Kidney epithelial cell (primary cell): ENCODE measurements around the gene ZNF575. TPM values are rescaled to one million over a fixed set of nuclear protein-coding genes. Genes with fewer than 3 reads are reported as not detected.

Experiments
- DNase-seq: peaks from one replicate; pipeline ENCODE4 v3.0.0-alpha.2; 2010; ENCODE audit warnings: low read depth
- H3K27me3 ChIP-seq: 2 replicates; pipeline ENCODE4 v1.6.0; 2011; ENCODE audit warnings: low read length; ENCODE audit not compliant: control insufficient read depth, insufficient read depth
- H3K36me3 ChIP-seq: 2 replicates; pipeline ENCODE4 v1.5.1; 2011; ENCODE audit warnings: low read length; ENCODE audit not compliant: control insufficient read depth, insufficient read depth
- H3K4me3 ChIP-seq: 2 replicates; pipeline ENCODE4 v1.5.1; 2011; ENCODE audit warnings: low read depth, mild to moderate bottlenecking, control low read depth, low read length
- total RNA-seq: library from RNA; depleted of rRNA; stranded (reverse); fragments of >200 nt; gene quantifications from 2 replicates; pipeline ENCODE4 v1.2.3, GENCODE V29; 2015
- TF ChIP-seq, protein P1 (sequence below): IDR thresholded peaks from 2 replicates; pipeline ENCODE4 v1.5.1; 2011; ENCODE audit warnings: mild to moderate bottlenecking, moderate library complexity, low read length, control low read depth, inconsistent platforms; ENCODE audit not compliant: insufficient read depth, poor library complexity, severe bottlenecking

ZNF575 gene
- total RNA-seq, 1 donor from 2014 or later, result not detected

- no peaks in the 10 kb centered on the region for H3K27me3 ChIP-seq
- DNase-seq, result no peak
- TF ChIP-seq, protein P1, sequence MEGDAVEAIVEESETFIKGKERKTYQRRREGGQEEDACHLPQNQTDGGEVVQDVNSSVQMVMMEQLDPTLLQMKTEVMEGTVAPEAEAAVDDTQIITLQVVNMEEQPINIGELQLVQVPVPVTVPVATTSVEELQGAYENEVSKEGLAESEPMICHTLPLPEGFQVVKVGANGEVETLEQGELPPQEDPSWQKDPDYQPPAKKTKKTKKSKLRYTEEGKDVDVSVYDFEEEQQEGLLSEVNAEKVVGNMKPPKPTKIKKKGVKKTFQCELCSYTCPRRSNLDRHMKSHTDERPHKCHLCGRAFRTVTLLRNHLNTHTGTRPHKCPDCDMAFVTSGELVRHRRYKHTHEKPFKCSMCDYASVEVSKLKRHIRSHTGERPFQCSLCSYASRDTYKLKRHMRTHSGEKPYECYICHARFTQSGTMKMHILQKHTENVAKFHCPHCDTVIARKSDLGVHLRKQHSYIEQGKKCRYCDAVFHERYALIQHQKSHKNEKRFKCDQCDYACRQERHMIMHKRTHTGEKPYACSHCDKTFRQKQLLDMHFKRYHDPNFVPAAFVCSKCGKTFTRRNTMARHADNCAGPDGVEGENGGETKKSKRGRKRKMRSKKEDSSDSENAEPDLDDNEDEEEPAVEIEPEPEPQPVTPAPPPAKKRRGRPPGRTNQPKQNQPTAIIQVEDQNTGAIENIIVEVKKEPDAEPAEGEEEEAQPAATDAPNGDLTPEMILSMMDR, result no peak
- H3K36me3 ChIP-seq, result peaks cover 2% of the 10 kb centered on the region
- no peak overlapping the region for H3K4me3 ChIP-seq
Measured at GRCh38 chr19:43552198-43552450, 19.1 kb downstream of the ZNF575 start.

- Histone ChIP-seq H3K36me3 (peaks cover 2% of the 10 kb centered on the region), H3K27me3 (no peaks in the 10 kb centered on the region), H3K4me3 (no peak overlapping the region)
- TF ChIP-seq, protein P1, result no peak
- DNase-seq, result no peak
Measured at GRCh38 chr19:43552616-43553015, 19.6 kb downstream of the ZNF575 start.

DNA sequence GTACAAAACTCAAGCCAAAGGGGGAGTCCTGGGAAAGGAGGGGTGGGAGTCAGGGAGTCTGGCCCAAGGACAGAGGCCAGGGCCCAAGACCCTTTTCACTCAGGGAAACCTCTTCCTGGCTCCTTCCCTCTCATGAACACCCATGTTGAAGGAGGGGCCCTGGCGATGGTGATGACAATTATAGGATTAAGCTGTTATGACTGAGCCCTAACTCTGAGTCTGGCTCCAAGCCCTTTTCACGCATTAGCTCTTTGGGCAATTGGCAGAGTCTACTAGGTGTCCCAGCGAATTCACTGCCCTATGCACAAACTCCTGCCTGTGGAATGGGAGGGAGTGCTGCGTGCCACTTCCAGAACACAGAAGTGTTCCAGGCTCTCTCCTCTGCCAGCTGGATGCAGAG, 20.7 kb downstream of the ZNF575 start:
- no peak overlapping the region for H3K4me3 ChIP-seq
- no peaks in the 10 kb centered on the region for H3K27me3 ChIP-seq
- H3K36me3 ChIP-seq, result peaks cover 2% of the 10 kb centered on the region
- no peak for DNase-seq
- TF ChIP-seq, protein P1, result no peak

DNA sequence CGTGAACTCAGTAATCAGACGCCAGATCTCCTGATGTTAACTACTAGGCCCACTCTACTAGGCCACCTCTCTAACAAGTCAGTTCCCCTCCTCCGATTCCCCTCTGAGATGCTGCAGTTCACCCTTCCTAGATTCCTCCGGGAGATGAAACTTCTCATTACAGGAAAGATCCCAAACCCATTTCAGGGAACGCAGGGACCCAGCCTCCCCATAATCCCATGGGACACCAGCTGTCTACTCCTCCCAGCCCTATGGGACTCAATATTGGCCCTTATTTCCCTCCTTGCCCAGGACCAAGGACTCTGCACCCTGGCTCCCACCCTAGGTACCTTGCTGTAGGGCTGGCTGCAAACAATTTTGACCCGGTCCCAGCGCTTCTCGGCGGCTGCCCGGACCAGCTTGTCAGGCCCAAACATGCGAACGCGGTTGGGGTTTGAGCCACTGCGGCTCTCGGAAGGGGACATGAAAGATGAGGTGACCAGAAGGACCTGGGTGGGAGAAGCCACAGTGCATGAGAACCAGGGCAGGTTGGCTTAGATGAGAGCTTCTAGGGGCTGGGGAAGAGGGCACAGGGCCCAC, 21.4 kb downstream of the ZNF575 start:
- DNase-seq, result no peak
- H3K36me3 ChIP-seq, result peaks cover 2% of the 10 kb centered on the region
- TF ChIP-seq, protein P1, result no peak
- no peak overlapping the region for H3K4me3 ChIP-seq
- H3K27me3 ChIP-seq, result no peaks in the 10 kb centered on the region

GRCh38 chr19:43555185-43555770, 22.3 kb downstream of the ZNF575 start:
- TF ChIP-seq, protein P1, result peak; percentile 95
- H3K36me3 ChIP-seq, result peaks cover 2% of the 10 kb centered on the region
- DNase-seq, result peak; percentile 23

GRCh38 chr19:43560687-43561086, 27.7 kb downstream of the ZNF575 start:
- no peak for DNase-seq
- Histone ChIP-seq H3K36me3 (peaks cover 2% of the 10 kb centered on the region), H3K4me3 (no peak overlapping the region), H3K27me3 (no peaks in the 10 kb centered on the region)
- TF ChIP-seq, protein P1, result peak; percentile 12

More at GRCh38 chr19:43555185-43555770, 22.3 kb downstream of the ZNF575 start:
- Histone ChIP-seq H3K4me3 (no peak overlapping the region), H3K27me3 (no peaks in the 10 kb centered on the region)
